GM18507 (cell line): Measurements from ENCODE around the gene RPS15.
"Not testable (repeated sequence)": the region's sequence is repeated elsewhere in the genome, so short reads cannot be mapped to it uniquely, and the experiment has no call there.

ENCODE experiments used
- DNase-seq: peaks from one replicate; pipeline ENCODE4 v3.0.0; 2011; ENCODE audit warnings: low read depth; ENCODE audit not compliant: insufficient read length; ENCODE audit errors: extremely low spot score
- FAIRE-seq: peaks from 2 replicates; lab custom pipeline; 2011; peaks lifted over from hg19 to GRCh38; lab: Jason Lieb, UNC

The RPS15 gene

DNA sequence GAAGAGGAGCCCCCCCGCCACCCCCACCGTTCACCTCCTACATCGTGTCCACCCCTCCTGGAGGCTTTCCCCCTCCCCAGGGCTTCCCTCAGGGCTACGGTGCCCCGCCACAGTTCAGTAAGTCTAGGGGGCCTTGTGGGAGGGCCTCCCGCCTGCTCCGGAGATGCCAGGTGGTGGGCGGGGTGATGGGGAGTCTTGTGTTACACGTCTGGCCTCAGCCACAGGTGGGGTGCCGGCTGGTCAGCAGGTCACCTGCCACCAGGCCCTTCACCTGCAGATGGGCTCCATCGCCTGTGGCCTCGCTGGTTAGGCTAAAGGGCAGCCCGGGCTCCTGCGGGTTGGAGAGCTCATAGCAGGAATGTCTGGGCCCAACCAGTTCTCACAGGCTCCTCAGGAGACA lies 8.0 kb upstream of the RPS15 start:
- no peak for FAIRE-seq
- no peak for DNase-seq

GRCh38 chr19:1431759-1432506 lies 6.3 kb upstream of the RPS15 start:
- no peak for DNase-seq
- no peak for FAIRE-seq

GRCh38 chr19:1432507-1432887 lies 5.7 kb upstream of the RPS15 start:
- DNase-seq (no peak), FAIRE-seq (no peak)

GRCh38 chr19:1433119-1434039 lies 4.8 kb upstream of the RPS15 start:
- no peak for DNase-seq
- no peak for FAIRE-seq

DNA sequence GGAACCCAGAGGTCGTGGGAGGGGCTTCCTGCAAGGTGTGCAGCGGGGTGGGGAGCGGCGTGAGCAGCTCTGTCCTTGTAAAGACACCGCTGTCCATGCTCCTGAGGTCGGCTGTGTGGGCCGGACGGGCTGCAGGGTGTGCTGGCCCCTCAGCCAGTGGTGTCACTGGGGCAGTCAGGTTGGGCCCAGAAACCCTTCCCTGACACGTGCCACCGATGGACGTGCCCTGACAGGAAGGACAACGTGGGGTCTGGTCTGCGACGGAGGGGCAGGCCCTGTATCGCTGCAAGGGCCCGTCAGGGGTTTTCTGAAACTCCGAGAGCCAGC lies 4.2 kb upstream of the RPS15 start:
- DNase-seq (no peak), FAIRE-seq (no peak)

DNA sequence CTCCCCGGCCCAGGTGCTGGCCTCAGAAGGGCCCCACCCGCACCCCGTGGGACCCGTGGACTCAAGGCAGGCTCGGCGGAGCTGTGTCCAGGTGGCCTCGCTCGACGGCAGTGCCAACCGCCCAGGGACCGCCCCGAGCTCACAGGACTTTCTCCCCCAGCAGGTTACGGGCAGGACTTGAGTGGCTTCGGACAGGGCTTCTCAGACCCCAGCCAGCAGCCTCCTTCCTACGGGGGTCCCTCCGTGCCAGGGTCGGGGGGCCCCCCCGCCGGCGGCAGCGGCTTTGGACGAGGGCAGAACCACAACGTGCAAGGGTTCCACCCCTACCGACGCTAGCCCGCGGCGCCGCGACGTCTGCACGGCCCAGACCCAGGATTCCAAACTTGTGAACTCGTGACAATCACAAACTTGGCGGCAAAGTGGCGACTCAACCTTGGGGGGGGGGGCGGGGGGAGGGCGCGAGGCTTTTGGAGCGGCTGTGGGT lies 3.6 kb upstream of the RPS15 start:
- no peak for DNase-seq
- no peak for FAIRE-seq

- no peak for FAIRE-seq
- no peak for DNase-seq
Observed at GRCh38 chr19:1435378-1435989, 2.7 kb upstream of the RPS15 start.

GRCh38 chr19:1437609-1438008 lies 587 bp upstream of the RPS15 start:
- FAIRE-seq (no peak), DNase-seq (no peak)

DNA sequence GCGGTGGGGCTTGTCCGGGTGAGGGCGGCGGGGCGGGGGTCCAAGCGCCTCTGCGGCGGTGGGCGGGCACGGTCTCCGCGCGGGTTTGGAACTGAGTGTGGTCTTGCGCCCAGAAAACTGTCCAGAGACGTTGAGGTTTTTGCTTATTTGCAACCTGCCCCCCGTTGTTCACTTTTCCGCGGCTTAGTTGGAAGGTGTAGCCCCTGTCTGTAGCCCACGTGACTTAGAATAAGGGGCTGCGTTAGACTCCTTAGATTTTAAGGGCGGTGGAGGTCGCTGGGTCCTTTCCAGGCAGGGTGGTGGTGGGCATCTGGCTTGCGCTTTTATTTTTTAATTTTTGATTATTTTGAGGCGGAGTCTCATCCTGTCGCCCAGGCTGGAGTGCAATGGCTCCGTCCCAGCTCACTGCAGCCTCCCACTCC lies 748 bp downstream of the RPS15 start:
- no peak for DNase-seq
- FAIRE-seq: no peak

DNA sequence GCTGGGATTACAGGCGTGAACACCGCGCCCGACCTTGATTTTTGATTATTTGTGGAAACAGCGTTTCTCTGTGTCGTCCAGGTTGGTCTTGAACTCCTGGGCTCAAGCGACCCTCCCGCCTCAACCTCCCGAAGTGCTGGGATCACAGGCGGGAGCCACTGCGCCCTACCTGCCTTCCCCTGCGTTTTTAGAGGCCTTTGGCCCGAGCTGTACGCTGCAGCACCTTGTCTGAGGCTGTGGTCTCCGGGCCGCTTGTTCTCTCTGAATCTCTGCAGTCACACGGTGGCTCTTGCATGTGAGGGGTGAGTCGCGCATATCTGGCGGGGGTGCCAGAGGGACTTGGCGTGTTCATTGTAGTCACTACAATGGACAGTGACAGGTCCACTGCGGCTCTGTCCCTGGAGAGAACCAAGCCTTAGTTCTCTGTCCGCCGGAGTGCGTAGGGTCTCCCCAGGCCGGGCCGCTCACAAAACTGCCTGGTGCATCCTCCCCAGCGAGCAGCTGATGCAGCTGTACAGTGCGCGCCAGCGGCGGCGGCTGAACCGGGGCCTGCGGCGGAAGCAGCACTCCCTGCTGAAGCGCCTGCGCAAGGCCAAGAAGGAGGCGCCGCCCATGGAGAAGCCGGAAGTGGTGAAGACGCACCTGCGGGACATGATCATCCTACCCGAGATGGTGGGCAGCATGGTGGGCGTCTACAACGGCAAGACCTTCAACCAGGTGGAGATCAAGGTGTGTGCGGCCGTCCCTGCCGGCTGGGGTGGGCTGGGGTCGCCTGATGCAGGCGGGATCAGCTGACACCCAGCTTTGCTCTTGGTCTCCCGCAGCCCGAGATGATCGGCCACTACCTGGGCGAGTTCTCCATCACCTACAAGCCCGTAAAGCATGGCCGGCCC lies 1.6 kb downstream of the RPS15 start:
- not testable (repeated sequence) for FAIRE-seq, DNase-seq

DNA sequence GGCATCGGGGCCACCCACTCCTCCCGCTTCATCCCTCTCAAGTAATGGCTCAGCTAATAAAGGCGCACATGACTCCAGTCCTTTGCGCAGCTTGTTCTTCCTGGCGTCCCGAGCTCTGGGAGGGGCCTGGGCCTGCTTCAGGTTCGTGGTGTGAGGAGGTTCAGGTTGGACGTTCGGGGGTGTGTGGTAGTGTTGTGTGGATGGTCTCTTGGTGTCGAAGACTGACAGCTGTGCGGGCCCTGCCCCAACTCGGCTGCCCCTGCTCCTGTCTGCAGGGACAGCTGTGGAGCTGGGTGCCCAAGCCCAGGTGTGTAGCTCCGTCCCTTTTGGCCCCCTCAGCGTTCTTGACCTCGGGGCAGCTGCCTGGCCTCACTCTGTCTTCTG lies 2.2 kb downstream of the RPS15 start:
- FAIRE-seq: no peak
- no peak for DNase-seq

- no peak for FAIRE-seq
- no peak for DNase-seq
Observed at GRCh38 chr19:1441022-1441426, 2.8 kb downstream of the RPS15 start.

GRCh38 chr19:1441677-1442438 lies 3.7 kb downstream of the RPS15 start:
- no peak for FAIRE-seq
- DNase-seq: no peak

- peak; percentile 79 for FAIRE-seq
- peak; percentile 88 for DNase-seq
Observed at GRCh38 chr19:1445185-1445931, 7.2 kb downstream of the RPS15 start.

DNA sequence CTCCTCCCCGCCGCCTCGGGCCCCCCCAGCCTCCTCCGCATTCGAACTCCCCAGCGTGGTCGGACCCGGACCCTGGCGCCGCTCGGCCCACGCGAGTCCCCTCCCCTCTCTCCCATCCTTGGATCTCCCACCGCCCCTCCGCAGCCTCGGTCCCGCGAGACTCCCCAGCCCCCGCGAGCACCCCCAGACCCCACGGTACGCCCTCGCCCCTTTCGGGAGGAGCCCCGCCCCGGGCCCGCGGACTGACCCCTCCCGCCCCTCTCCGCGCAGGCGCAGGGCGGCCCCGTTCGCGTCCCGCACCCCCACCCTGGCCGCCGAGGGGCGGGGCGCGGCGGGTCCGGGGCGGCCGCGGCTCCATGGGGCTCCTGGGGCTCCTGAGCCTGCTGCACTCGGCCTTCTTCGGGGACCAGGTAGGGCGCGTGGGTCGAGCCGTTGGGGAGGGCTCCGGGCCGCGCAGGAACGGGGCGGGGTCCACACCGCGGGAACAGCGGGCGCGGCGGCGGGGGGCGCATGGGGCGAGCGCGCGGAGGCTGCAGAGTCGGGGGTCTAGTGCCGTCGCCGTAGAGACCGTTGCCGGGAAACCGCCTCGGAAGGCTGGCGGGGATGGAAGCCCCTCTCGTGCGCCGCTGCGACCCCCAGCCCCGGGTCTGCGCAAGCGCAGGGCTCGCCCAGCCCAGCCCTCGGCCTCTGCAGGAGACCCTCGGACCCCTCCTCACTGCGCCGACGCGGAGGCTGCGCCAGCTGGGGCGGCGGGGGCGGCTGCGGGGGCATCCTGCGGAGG lies 7.9 kb downstream of the RPS15 start:
- no peak for FAIRE-seq

DNA sequence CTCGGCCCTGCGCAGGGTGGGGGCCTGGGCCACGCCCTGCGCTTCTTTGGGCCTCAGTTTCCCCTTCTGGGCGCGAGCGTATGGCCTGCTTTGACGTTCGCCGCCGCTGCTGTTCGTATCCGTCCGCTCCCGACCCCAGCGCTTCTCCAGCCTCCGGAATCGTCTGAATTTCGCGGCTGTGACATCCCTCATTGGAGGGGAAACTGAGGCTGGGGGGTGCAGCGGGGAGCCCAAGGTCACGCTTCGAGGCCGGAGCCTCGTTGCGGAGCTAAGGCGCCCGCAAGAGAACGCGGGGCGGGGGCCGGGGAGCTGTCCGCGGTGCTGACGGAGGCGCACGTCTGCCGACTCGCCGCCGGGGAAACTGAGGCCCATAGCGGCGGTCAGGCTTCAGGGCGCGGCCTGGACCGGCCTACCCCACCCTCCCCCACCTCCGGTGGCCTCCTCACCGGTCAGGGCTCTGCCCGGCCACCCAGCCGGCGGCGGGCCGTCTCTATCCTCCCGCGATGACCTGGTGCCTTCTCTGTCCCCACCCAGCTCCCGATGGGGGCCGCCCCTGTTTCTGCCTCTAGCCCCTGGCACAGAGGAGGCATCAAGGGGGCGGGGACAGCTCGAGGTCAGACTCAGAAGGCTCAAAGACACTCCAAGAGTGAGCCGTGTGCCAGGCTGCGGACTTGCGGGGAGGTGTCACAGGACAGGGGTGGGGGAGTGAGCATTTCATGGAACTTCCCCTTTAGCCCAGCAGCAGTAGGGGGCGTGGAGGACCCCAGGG lies 8.7 kb downstream of the RPS15 start:
- DNase-seq (no peak), FAIRE-seq (no peak)

More for the DNA sequence above, 7.9 kb downstream of the RPS15 start:
- no peak for DNase-seq

DNA sequence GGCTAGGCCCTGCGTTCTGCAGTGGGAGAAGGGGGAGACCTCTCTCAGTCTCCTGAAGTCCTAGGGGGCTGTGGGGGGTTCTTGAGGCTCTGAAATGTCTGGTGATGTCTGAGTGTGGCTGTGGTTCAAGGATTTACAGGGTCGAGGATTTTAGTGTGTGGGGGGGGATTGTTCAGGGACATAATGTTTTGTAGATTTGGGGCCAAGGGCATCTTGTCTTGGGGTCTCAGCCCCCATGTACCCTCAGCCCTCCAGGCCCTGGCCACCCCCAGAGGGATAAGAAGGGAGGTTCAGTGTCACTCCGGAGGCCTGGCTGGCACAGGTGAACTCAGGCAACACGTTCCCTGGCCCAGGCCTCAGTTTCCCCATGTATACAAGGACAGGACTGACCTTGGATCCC lies 9.3 kb downstream of the RPS15 start:
- no peak for FAIRE-seq

More for the DNA sequence above, 9.3 kb downstream of the RPS15 start:
- no peak for DNase-seq
